GM06990 (cell line): Measurements from ENCODE around the gene SYT5.

ENCODE experiments used
- DNase-seq: peaks from one replicate; pipeline ENCODE4 v3.0.0-alpha.2; 2011; ENCODE audit not compliant: insufficient read length; ENCODE audit errors: extremely low read depth
- H3K27me3 ChIP-seq: replicated peaks from 2 replicates; pipeline ENCODE4 v1.6.0; 2011; ENCODE audit warnings: low read length; ENCODE audit not compliant: control insufficient read depth, insufficient read depth
- H3K36me3 ChIP-seq: 2 replicates; pipeline ENCODE4 v1.5.1; 2011; ENCODE audit warnings: low read length; ENCODE audit not compliant: control insufficient read depth, insufficient read depth
- H3K4me3 ChIP-seq: replicated peaks from 2 replicates; pipeline ENCODE4 v1.5.1; 2011; ENCODE audit warnings: low read depth, mild to moderate bottlenecking, control low read depth, low read length
- TF ChIP-seq, protein P1 (sequence below): IDR thresholded peaks from 2 replicates; pipeline ENCODE4 v1.5.1; 2011; ENCODE audit warnings: low read length, control low read depth, mild to moderate bottlenecking, inconsistent platforms; ENCODE audit not compliant: insufficient read depth, poor library complexity, severe bottlenecking

SYT5 gene

DNA sequence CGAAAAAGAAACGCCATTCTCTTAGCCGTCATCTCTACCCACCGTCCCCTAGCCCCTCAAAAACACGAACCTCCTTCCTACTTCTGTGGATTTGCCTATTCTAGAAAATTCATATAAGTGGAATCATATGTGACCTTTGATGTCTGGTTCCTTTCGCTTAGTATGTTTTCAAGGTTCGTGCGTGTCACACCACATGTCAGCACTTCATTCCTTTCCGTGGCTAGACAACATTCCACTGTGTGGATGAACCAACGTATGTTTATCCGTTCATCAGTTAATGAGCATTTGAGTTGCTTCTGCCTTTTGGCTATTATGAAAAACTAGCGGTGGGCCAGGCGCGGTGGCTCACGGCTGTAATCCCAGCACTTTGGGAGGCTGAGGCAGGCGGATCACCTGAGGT lies 48.7 kb downstream of the SYT5 start:
- TF ChIP-seq, protein P1, sequence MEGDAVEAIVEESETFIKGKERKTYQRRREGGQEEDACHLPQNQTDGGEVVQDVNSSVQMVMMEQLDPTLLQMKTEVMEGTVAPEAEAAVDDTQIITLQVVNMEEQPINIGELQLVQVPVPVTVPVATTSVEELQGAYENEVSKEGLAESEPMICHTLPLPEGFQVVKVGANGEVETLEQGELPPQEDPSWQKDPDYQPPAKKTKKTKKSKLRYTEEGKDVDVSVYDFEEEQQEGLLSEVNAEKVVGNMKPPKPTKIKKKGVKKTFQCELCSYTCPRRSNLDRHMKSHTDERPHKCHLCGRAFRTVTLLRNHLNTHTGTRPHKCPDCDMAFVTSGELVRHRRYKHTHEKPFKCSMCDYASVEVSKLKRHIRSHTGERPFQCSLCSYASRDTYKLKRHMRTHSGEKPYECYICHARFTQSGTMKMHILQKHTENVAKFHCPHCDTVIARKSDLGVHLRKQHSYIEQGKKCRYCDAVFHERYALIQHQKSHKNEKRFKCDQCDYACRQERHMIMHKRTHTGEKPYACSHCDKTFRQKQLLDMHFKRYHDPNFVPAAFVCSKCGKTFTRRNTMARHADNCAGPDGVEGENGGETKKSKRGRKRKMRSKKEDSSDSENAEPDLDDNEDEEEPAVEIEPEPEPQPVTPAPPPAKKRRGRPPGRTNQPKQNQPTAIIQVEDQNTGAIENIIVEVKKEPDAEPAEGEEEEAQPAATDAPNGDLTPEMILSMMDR, result no peak
- no peak for DNase-seq
- H3K4me3 ChIP-seq, result no peak overlapping the region
- H3K27me3 ChIP-seq, result peaks cover 3% of the 10 kb centered on the region
- no peaks in the 10 kb centered on the region for H3K36me3 ChIP-seq
